Measurements from ENCODE around the gene TP53AIP1.
A peak's percentile ranks its signal among the peaks of the same experiment; 100 is the strongest.

TP53AIP1 gene

GRCh38 chr11:128942272-128942612 lies 429 bp downstream of the TP53AIP1 start:
- Histone ChIP-seq H3K4me3 (ENCODE audit: low read length) (no peak overlapping the region), H3K36me3 (ENCODE audit: insufficient read depth, low read length) (no peaks in the 10 kb centered on the region), H3K4me1 (ENCODE audit: insufficient read depth, low read length) (peaks cover 2% of the 10 kb centered on the region), H3K9ac (ENCODE audit: low read depth, low read length) (no peak overlapping the region), H3K27ac (ENCODE audit: low read depth, low read length) (no peak overlapping the region), H3K9me3 (ENCODE audit: insufficient read depth, low read depth, low read length) (no peaks in the 10 kb centered on the region), H3K27me3 (ENCODE audit: insufficient read depth, low read length) (peaks cover 17% of the 10 kb centered on the region; the same call in 1 of the 2 replicates)
- WGBS = 96% methylated on average over 13 of the region's 13 CpGs

- WGBS = 89% methylated on average over 14 of the region's 14 CpGs
- H3K4me1 ChIP-seq (ENCODE audit: insufficient read depth, low read length) = peaks cover 7% of the 10 kb centered on the region
Measured at GRCh38 chr11:128941573-128942271, 949 bp downstream of the TP53AIP1 start.

GRCh38 chr11:128941110-128941509 lies 1.6 kb downstream of the TP53AIP1 start:
- peaks cover 21% of the 10 kb centered on the region; the same call in 1 of the 2 replicates for H3K27me3 ChIP-seq (ENCODE audit: insufficient read depth, low read length)
- H3K9me3 ChIP-seq (ENCODE audit: insufficient read depth, low read depth, low read length) = no peaks in the 10 kb centered on the region
- no peak overlapping the region for H3K27ac ChIP-seq (ENCODE audit: low read depth, low read length)
- H3K4me1 ChIP-seq (ENCODE audit: insufficient read depth, low read length) = peaks cover 13% of the 10 kb centered on the region
- no peaks in the 10 kb centered on the region for H3K36me3 ChIP-seq (ENCODE audit: insufficient read depth, low read length)
- no peak overlapping the region for H3K9ac ChIP-seq (ENCODE audit: low read depth, low read length)
- H3K4me3 ChIP-seq (ENCODE audit: low read length) = no peak overlapping the region
- WGBS = 92% methylated on average over 8 of the region's 8 CpGs

More at GRCh38 chr11:128941573-128942271, 949 bp downstream of the TP53AIP1 start:
- Histone ChIP-seq H3K4me3 (ENCODE audit: low read length) (no peak overlapping the region), H3K9me3 (ENCODE audit: insufficient read depth, low read depth, low read length) (no peaks in the 10 kb centered on the region), H3K27me3 (ENCODE audit: insufficient read depth, low read length) (peaks cover 21% of the 10 kb centered on the region; the same call in 1 of the 2 replicates), H3K36me3 (ENCODE audit: insufficient read depth, low read length) (no peaks in the 10 kb centered on the region), H3K27ac (ENCODE audit: low read depth, low read length) (no peak overlapping the region), H3K9ac (ENCODE audit: low read depth, low read length) (no peak overlapping the region)

- H3K4me3 ChIP-seq (ENCODE audit: low read length) = no peak overlapping the region
- no peak overlapping the region for H3K9ac ChIP-seq (ENCODE audit: low read depth, low read length)
- H3K4me1 ChIP-seq (ENCODE audit: insufficient read depth, low read length) = peaks cover 14% of the 10 kb centered on the region
- 94% methylated on average over 15 of the region's 15 CpGs for WGBS
- no peak overlapping the region for H3K27ac ChIP-seq (ENCODE audit: low read depth, low read length)
- no peaks in the 10 kb centered on the region for H3K36me3 ChIP-seq (ENCODE audit: insufficient read depth, low read length)
- peaks cover 21% of the 10 kb centered on the region; the same call in 1 of the 2 replicates for H3K27me3 ChIP-seq (ENCODE audit: insufficient read depth, low read length)
- no peaks in the 10 kb centered on the region for H3K9me3 ChIP-seq (ENCODE audit: insufficient read depth, low read depth, low read length)
Measured at GRCh38 chr11:128940603-128941002, 2.1 kb downstream of the TP53AIP1 start.

GRCh38 chr11:128940156-128940555 lies 2.5 kb downstream of the TP53AIP1 start:
- Histone ChIP-seq H3K9me3 (ENCODE audit: insufficient read depth, low read depth, low read length) (no peaks in the 10 kb centered on the region), H3K27me3 (ENCODE audit: insufficient read depth, low read length) (peaks cover 23% of the 10 kb centered on the region; the same call in 1 of the 2 replicates), H3K4me3 (ENCODE audit: low read length) (no peak overlapping the region), H3K9ac (ENCODE audit: low read depth, low read length) (no peak overlapping the region), H3K4me1 (ENCODE audit: insufficient read depth, low read length) (peaks cover 14% of the 10 kb centered on the region), H3K27ac (ENCODE audit: low read depth, low read length) (no peak overlapping the region), H3K36me3 (ENCODE audit: insufficient read depth, low read length) (no peaks in the 10 kb centered on the region)
- 88% methylated on average over 5 of the region's 5 CpGs for WGBS

- Histone ChIP-seq H3K9ac (ENCODE audit: low read depth, low read length) (no peak overlapping the region), H3K27me3 (ENCODE audit: insufficient read depth, low read length) (peaks cover 28% of the 10 kb centered on the region; the same call in 1 of the 2 replicates), H3K27ac (ENCODE audit: low read depth, low read length) (no peak overlapping the region), H3K4me1 (ENCODE audit: insufficient read depth, low read length) (peaks cover 14% of the 10 kb centered on the region), H3K36me3 (ENCODE audit: insufficient read depth, low read length) (no peaks in the 10 kb centered on the region), H3K4me3 (ENCODE audit: low read length) (no peak overlapping the region), H3K9me3 (ENCODE audit: insufficient read depth, low read depth, low read length) (no peaks in the 10 kb centered on the region)
- 77% methylated on average over 11 of the region's 11 CpGs for WGBS
Measured at GRCh38 chr11:128939591-128939990, 3.1 kb downstream of the TP53AIP1 start.

- Histone ChIP-seq H3K4me3 (ENCODE audit: low read length) (no peak overlapping the region), H3K9me3 (ENCODE audit: insufficient read depth, low read depth, low read length) (no peaks in the 10 kb centered on the region), H3K36me3 (ENCODE audit: insufficient read depth, low read length) (no peaks in the 10 kb centered on the region), H3K9ac (ENCODE audit: low read depth, low read length) (no peak overlapping the region), H3K4me1 (ENCODE audit: insufficient read depth, low read length) (peaks cover 14% of the 10 kb centered on the region), H3K27me3 (ENCODE audit: insufficient read depth, low read length) (peaks cover 35% of the 10 kb centered on the region; the same call in 1 of the 2 replicates), H3K27ac (ENCODE audit: low read depth, low read length) (no peak overlapping the region)
- 90% methylated on average over 16 of the region's 16 CpGs for WGBS
Measured at GRCh38 chr11:128938156-128938885, 4.3 kb downstream of the TP53AIP1 start.

GRCh38 chr11:128937480-128937879 lies 5.2 kb downstream of the TP53AIP1 start:
- 85% methylated on average over 9 of the region's 9 CpGs for WGBS
- Histone ChIP-seq H3K36me3 (ENCODE audit: insufficient read depth, low read length) (no peaks in the 10 kb centered on the region), H3K27me3 (ENCODE audit: insufficient read depth, low read length) (peaks cover 35% of the 10 kb centered on the region; the same call in 1 of the 2 replicates), H3K4me3 (ENCODE audit: low read length) (no peak overlapping the region), H3K9me3 (ENCODE audit: insufficient read depth, low read depth, low read length) (no peaks in the 10 kb centered on the region), H3K9ac (ENCODE audit: low read depth, low read length) (peak overlapping the region; percentile 54; the same call in 1 of the 2 replicates), H3K27ac (ENCODE audit: low read depth, low read length) (no peak overlapping the region), H3K4me1 (ENCODE audit: insufficient read depth, low read length) (peaks cover 14% of the 10 kb centered on the region)

GRCh38 chr11:128936606-128937251 lies 5.9 kb downstream of the TP53AIP1 start:
- Histone ChIP-seq H3K27me3 (ENCODE audit: insufficient read depth, low read length) (peaks cover 43% of the 10 kb centered on the region), H3K27ac (ENCODE audit: low read depth, low read length) (peak overlapping the region; percentile 33; the same call in 1 of the 2 replicates), H3K9me3 (ENCODE audit: insufficient read depth, low read depth, low read length) (no peaks in the 10 kb centered on the region), H3K9ac (ENCODE audit: low read depth, low read length) (peak overlapping the region; percentile 54), H3K4me3 (ENCODE audit: low read length) (no peak overlapping the region), H3K36me3 (ENCODE audit: insufficient read depth, low read length) (no peaks in the 10 kb centered on the region), H3K4me1 (ENCODE audit: insufficient read depth, low read length) (peaks cover 14% of the 10 kb centered on the region)
- WGBS = 73% methylated on average over 16 of the region's 16 CpGs

GRCh38 chr11:128934926-128935325 lies 7.7 kb downstream of the TP53AIP1 start:
- no peaks in the 10 kb centered on the region for H3K36me3 ChIP-seq (ENCODE audit: insufficient read depth, low read length)
- H3K27ac ChIP-seq (ENCODE audit: low read depth, low read length) = no peak overlapping the region
- no peaks in the 10 kb centered on the region for H3K9me3 ChIP-seq (ENCODE audit: insufficient read depth, low read depth, low read length)
- H3K4me1 ChIP-seq (ENCODE audit: insufficient read depth, low read length) = peaks cover 16% of the 10 kb centered on the region
- H3K9ac ChIP-seq (ENCODE audit: low read depth, low read length) = no peak overlapping the region
- 92% methylated on average over 10 of the region's 10 CpGs for WGBS
- H3K4me3 ChIP-seq (ENCODE audit: low read length) = no peak overlapping the region
- H3K27me3 ChIP-seq (ENCODE audit: insufficient read depth, low read length) = peaks cover 48% of the 10 kb centered on the region

- 95% methylated on average over 7 of the region's 7 CpGs for WGBS
- Histone ChIP-seq H3K27me3 (ENCODE audit: insufficient read depth, low read length) (peaks cover 52% of the 10 kb centered on the region), H3K36me3 (ENCODE audit: insufficient read depth, low read length) (no peaks in the 10 kb centered on the region), H3K4me3 (ENCODE audit: low read length) (no peak overlapping the region), H3K9ac (ENCODE audit: low read depth, low read length) (no peak overlapping the region), H3K27ac (ENCODE audit: low read depth, low read length) (no peak overlapping the region), H3K4me1 (ENCODE audit: insufficient read depth, low read length) (peaks cover 21% of the 10 kb centered on the region), H3K9me3 (ENCODE audit: insufficient read depth, low read depth, low read length) (no peaks in the 10 kb centered on the region)
Measured at GRCh38 chr11:128934351-128934750, 8.3 kb downstream of the TP53AIP1 start.
